Prostate gland (tissue), 2 donors: ENCODE data around the gene ZNF793.

Source experiments
- CTCF ChIP-seq, 4 experiments: fragments of 200-600 bp in 2 of 4; fragments of 450-650 bp in 2 of 4; sonication (generic) in 2 of 4; IDR thresholded peaks; 1 replicate in 3 of 4; 2 replicates in 1 of 4; pipeline ENCODE4 v1.5.1; 2016 to 2019; ENCODE audit warnings: antibody characterized with exemption in 4 of 4, mild to moderate bottlenecking in 2 of 4, moderate library complexity in 2 of 4
- POLR2A ChIP-seq: fragments of 450-650 bp; IDR thresholded peaks from one replicate; pipeline ENCODE4 v1.6.1; 2016; ENCODE audit warnings: antibody characterized with exemption, mild to moderate bottlenecking
- POLR2AphosphoS5 ChIP-seq: sonication (generic); formaldehyde crosslinking; IDR thresholded peaks from one replicate; pipeline ENCODE4 v1.6.1; 2017; ENCODE audit warnings: antibody characterized with exemption

DNA sequence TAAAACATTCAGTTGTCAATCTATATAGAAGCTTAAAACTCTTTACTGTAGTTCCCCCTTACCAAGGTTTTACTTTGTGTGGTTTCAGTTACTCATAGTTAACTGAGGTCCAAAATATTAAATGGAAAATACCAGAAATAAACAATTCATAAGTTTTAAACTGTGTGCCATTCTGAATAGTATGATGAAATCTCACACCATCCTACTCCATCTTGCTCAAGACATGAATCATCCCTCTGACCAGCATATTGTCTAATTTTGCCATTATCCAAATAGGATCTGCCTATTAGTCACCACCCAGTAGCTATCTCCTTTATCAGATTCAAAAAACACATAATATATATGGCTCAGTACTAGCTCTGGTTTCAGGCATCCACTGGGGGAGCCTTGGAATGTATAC, 65.5 kb downstream of the ZNF793 start:
- TF ChIP-seq CTCF (IDR thresholded peaks at IDR 0.05): no peak
- no peak for TF ChIP-seq POLR2A
- TF ChIP-seq POLR2AphosphoS5: no peak
